LNCAP (cell line): ENCODE results near the gene MAPKBP1.

ENCODE experiments used
- TF ChIP-seq, protein P1 (sequence below): fragments of 450-650 bp; IDR thresholded peaks from 2 replicates; pipeline ENCODE4 v1.5.1; 2017; ENCODE audit warnings: mild to moderate bottlenecking

The MAPKBP1 gene

DNA sequence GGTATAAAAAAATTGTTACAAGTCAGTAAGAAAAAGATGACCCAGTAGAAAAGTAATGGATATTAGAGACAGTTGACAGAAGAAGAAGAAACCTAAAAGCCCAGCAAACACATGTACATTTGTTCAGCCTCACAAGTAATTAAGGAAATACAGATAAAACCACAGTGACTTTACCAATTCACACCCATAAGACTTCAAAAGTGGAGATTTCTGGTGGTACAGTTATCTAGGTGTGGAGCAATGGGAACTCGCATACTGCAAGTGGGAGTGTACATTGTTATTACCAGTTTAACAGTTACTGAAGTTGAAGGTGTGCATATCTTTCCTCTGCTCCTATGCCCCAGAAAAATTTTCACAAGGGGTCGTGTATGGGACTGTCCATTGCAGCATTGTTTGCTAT, 18.1 kb upstream of the MAPKBP1 start:
- TF ChIP-seq, protein P1, sequence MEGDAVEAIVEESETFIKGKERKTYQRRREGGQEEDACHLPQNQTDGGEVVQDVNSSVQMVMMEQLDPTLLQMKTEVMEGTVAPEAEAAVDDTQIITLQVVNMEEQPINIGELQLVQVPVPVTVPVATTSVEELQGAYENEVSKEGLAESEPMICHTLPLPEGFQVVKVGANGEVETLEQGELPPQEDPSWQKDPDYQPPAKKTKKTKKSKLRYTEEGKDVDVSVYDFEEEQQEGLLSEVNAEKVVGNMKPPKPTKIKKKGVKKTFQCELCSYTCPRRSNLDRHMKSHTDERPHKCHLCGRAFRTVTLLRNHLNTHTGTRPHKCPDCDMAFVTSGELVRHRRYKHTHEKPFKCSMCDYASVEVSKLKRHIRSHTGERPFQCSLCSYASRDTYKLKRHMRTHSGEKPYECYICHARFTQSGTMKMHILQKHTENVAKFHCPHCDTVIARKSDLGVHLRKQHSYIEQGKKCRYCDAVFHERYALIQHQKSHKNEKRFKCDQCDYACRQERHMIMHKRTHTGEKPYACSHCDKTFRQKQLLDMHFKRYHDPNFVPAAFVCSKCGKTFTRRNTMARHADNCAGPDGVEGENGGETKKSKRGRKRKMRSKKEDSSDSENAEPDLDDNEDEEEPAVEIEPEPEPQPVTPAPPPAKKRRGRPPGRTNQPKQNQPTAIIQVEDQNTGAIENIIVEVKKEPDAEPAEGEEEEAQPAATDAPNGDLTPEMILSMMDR, result no peak

DNA sequence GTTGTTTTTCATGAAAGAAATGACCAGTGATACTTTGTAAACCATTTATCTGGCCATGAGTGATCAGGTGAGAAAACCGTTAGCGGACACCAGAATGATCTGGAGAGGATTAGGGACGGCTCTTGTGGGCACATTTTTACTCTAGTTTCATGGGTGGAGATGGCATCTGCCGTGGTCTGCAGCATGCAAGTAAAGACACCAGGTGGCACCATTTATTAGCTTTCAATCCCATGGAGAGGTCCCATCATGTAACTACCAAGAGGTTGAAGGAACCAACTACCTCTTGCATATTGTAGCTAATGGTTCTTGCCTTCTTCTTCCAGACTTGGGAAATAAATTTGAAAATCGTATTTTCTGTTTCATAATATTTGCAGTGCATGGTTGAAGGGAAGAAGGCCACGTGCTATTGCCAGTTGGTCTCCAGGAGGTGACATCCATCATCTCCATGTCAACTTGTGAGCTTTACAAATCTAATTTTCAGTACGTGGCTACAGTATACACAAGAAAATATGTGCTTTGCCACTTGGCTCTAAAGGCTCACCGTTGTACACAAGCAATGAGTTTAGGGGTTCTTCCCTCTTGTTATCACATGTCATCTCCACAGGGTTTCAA, 1.5 kb upstream of the MAPKBP1 start:
- TF ChIP-seq, protein P1, result peak; percentile 43; the same call in 1 of the 2 replicates

DNA sequence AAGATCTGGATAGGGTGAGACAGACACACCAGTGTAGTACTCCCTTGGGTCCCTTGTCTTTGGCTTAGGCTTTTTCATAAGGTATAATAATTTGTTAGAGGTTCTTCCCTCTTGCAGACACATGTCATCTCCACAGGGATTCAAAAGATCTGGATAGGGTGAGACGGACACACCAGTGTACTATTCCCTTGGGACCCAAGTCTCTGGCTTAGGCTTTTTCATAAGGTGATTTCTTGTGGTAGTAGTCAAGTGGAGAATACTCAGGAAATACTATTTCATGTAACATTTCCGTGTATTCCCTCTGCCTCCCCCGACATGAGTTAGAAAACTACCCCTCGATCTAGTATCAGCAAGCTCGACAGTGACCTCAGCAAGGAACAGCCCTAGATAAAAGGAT, 954 bp upstream of the MAPKBP1 start:
- TF ChIP-seq, protein P1, result no peak

DNA sequence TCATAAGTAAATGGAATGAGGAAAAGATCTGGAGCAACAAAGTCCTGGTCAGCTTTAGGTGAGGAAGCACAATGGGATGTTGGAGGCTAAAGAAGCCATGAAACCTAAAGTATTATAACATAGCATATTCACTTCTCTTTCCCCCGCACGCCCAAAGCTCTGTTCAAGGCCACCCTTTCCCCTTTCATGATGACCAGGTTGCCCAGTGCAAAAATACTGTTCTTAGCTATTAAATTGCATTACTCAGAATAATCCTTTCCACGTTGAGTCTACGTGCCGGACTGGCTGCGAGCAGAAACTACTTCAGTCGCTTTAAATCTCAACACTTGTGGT, 589 bp upstream of the MAPKBP1 start:
- TF ChIP-seq, protein P1, result no peak

DNA sequence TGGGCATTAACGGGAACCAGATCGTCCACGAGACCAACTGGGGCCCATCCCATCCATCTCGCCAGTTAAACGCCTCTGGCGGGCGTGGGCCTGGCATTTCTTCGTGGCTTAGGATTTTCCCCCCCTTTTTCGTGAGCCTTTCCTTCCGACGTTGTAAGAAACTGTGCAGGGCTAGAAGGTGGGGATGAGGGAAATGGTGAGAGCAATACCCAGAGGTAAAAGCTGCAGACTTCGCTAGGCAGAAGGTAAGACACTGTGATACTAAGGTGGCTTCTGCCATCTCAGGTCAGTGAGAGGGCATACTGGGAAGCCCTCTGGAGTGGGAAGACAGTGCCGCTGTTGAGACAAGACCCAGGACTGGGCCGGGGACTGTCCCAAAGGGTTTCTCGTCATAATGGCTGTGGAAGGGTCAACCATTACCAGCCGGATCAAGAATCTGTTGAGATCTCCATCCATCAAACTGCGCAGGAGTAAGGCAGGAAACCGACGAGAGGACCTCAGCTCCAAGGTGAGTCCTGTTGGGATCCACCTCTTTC, 666 bp downstream of the MAPKBP1 start:
- TF ChIP-seq, protein P1, result no peak

DNA sequence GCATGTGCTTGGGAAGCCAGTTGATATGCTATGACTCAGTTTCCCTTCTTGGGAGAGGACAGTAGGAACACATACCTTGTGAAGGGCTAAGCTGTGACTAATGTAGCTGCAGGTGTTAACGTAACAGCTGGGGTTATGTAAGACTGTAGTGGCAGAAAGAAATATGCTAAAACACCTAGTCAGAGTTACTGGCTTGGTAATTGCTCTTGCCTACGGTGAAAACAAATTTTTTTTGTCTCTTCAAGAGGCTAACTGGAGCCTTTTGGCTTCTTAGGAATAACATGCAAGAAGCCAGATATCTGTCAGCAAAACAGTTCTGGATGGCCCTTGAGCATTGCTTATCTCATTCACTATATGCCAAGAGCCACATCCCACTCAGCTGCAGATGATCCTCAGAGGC, 1.4 kb downstream of the MAPKBP1 start:
- TF ChIP-seq, protein P1, result no peak

DNA sequence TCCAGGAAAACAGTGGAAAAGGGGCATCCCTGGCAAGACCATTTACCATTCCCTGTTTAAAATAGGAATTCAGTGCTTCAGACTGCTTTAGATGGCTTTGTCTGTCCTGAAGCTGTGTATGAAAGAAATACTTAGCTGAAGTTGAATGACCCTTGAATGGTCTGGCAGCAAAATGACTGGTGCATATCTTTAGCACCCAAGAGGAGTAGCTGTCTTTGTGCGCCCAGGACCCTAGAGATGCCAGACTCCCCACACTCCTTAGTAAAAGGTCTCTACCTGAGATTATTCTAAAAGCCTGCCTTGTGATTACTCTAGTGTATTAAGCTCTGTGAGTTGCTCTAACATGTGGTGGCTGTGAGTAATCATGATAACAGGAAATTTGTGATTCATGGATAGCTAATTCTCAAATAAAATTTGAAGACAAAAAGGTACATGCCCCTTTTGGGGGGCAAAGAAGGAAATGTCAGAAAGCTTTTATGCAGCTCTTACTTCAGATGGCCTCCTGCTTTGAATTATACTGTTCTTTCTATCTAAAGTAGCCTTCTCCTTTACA, 3.2 kb downstream of the MAPKBP1 start:
- TF ChIP-seq, protein P1, result no peak
